Midbrain (tissue), 1 donor: ENCODE data around the gene FUNDC2.
"Not testable (repeated sequence)": the region's sequence is repeated elsewhere in the genome, so short reads cannot be mapped to it uniquely, and the experiment has no call there.

Experiments used
- DNase-seq: peaks from one replicate; lab custom pipeline; 2025; lab: John Stamatoyannopoulos, UW

The FUNDC2 gene

GRCh38 chrX:155026727-155027508 is at the start of gene FUNDC2:
TSS of gene FUNDC2 (plus strand) at chrX:155026844. CDS start at chrX:155026939, 95 bp downstream.
- DNase-seq, result peak; percentile 90

GRCh38 chrX:154979629-154980028 is 47.0 kb upstream of the FUNDC2 start:
- no peak for DNase-seq

GRCh38 chrX:154980330-154981115 is 46.1 kb upstream of the FUNDC2 start:
- DNase-seq, result peak; percentile 56

- DNase-seq, result no peak
Measured at GRCh38 chrX:154981116-154981411, 45.6 kb upstream of the FUNDC2 start.

- DNase-seq, result no peak
Measured at GRCh38 chrX:154986826-154987575, 39.6 kb upstream of the FUNDC2 start.

GRCh38 chrX:154987940-154988339 is 38.7 kb upstream of the FUNDC2 start:
- DNase-seq, result no peak

GRCh38 chrX:154988719-154989118 is 37.9 kb upstream of the FUNDC2 start:
- no peak for DNase-seq

GRCh38 chrX:154990496-154990895 is 36.1 kb upstream of the FUNDC2 start:
- DNase-seq, result no peak

- no peak for DNase-seq
Measured at GRCh38 chrX:154991039-154991438, 35.6 kb upstream of the FUNDC2 start.

- no peak for DNase-seq
Measured at GRCh38 chrX:154991476-154991875, 35.2 kb upstream of the FUNDC2 start.

GRCh38 chrX:154998204-154998880 is 28.3 kb upstream of the FUNDC2 start:
- no peak for DNase-seq

- DNase-seq, result no peak
Measured at GRCh38 chrX:155000841-155001240, 25.8 kb upstream of the FUNDC2 start.

GRCh38 chrX:155001873-155002272 is 24.8 kb upstream of the FUNDC2 start:
- DNase-seq, result no peak

- no peak for DNase-seq
Measured at GRCh38 chrX:155005190-155005589, 21.5 kb upstream of the FUNDC2 start.

GRCh38 chrX:155006379-155006778 is 20.3 kb upstream of the FUNDC2 start:
- not testable (repeated sequence) for DNase-seq

GRCh38 chrX:155006913-155007671 is 19.6 kb upstream of the FUNDC2 start:
- not testable (repeated sequence) for DNase-seq

- not testable (repeated sequence) for DNase-seq
Measured at GRCh38 chrX:155008578-155008977, 18.1 kb upstream of the FUNDC2 start.

- peak; percentile 2 for DNase-seq
Measured at GRCh38 chrX:155009994-155010472, 16.6 kb upstream of the FUNDC2 start.

GRCh38 chrX:155020591-155020990 is 6.1 kb upstream of the FUNDC2 start:
- no peak for DNase-seq

GRCh38 chrX:155022585-155022984 is 4.1 kb upstream of the FUNDC2 start, which contains the start of gene F8:
TSS of gene F8 (minus strand) at chrX:155022723. CDS start at chrX:155022552, 171 bp downstream.
- no peak for DNase-seq
